K562 (cell line): Measurements from ENCODE around the gene ANKRD24. TPM values are rescaled to one million over a fixed set of nuclear protein-coding genes. Genes with fewer than 3 reads are reported as not detected.
A peak's percentile ranks its signal among the peaks of the same experiment; 100 is the strongest.

Experiments used
- C11orf30 ChIP-seq: fragments of 450-650 bp; IDR thresholded peaks from 2 replicates; pipeline ENCODE4 v1.6.1; 2016; ENCODE audit warnings: low read depth, mild to moderate bottlenecking
- CBX3 ChIP-seq, 2 experiments: IDR thresholded peaks; 1 replicate in 1 of 2; 2 replicates in 1 of 2; pipeline ENCODE4 v1.6.1; 2012; ENCODE audit warnings: inconsistent platforms in 2 of 2, low read length in 2 of 2, borderline replicate concordance in 1 of 2, control low read depth in 1 of 2
- FOSL1 ChIP-seq: fragments of 200-800 bp; sonication (Bioruptor generic); conservative IDR thresholded peaks from 2 replicates; pipeline ENCODE4 v1.6.1; 2016; ENCODE audit warnings: missing genetic modification characterization, missing compliant biosample characterization
- JUND ChIP-seq, 2 experiments: IDR thresholded peaks; 2 replicates in 1 of 2; 3 replicates in 1 of 2; pipeline ENCODE4 v1.6.1; 2011; ENCODE audit warnings: borderline replicate concordance in 2 of 2, low read depth in 2 of 2, low read length in 2 of 2, improper control_type of control experiment in 1 of 2, missing biosample characterization in 1 of 2, missing genetic modification characterization in 1 of 2, missing genetic modification reagents in 1 of 2
- MTF1 ChIP-seq: fragments of 250-450 bp; sonication (Bioruptor Pico); IDR thresholded peaks from 2 replicates; pipeline ENCODE4 v1.9.0; 2021; ENCODE audit warnings: moderate library complexity, mild to moderate bottlenecking, inconsistent platforms, borderline replicate concordance
- NR2F6 ChIP-seq: fragments of 450-650 bp; formaldehyde crosslinking; IDR thresholded peaks from 2 replicates; pipeline ENCODE4 v1.4.0; 2020; ENCODE audit warnings: mild to moderate bottlenecking
- POLR2H ChIP-seq: IDR thresholded peaks from 2 replicates; pipeline ENCODE4 v1.6.1; 2016; ENCODE audit warnings: missing genetic modification characterization, low read depth, mild to moderate bottlenecking, control low read depth, missing compliant biosample characterization, moderate library complexity
- PTTG1 ChIP-seq: fragments of 450-650 bp; IDR thresholded peaks from 2 replicates; pipeline ENCODE4 v1.6.1; 2016; ENCODE audit warnings: low read depth, mild to moderate bottlenecking, missing genetic modification characterization, missing compliant biosample characterization
- RCOR1 ChIP-seq, 2 experiments: IDR thresholded peaks; 2 replicates each; pipeline ENCODE4 v1.6.1; 2012; ENCODE audit warnings: low read depth in 2 of 2, low read length in 2 of 2, borderline replicate concordance in 1 of 2, improper control_type of control experiment in 1 of 2
- STAG1 ChIP-seq: sonication (generic); formaldehyde crosslinking; IDR thresholded peaks from 2 replicates; pipeline ENCODE4 v1.5.0; 2020; ENCODE audit warnings: missing genetic modification reagents, borderline replicate concordance
- XRCC5 ChIP-seq: fragments of 200-400 bp; formaldehyde crosslinking; IDR thresholded peaks from 2 replicates; pipeline ENCODE4 v1.6.1; 2017; ENCODE audit warnings: low read depth, mild to moderate bottlenecking, low read length
- ZNF589 ChIP-seq: fragments of 200-800 bp; sonication (Bioruptor generic); IDR thresholded peaks from 2 replicates; pipeline ENCODE4 v1.6.1; 2016; ENCODE audit warnings: low read depth, missing genetic modification characterization, missing compliant biosample characterization
- polyA plus RNA-seq, 8 experiments: library from polyadenylated mRNA; depleted of rRNA in 4 of 8; stranded (reverse) in 5 of 8; unstranded in 3 of 8; fragments of >200 nt; fragmentation: Nextera tagmentation in 2 of 8; fragmentation: Illumina TruSeq in 1 of 8; extraction: Ambion mirVana in 2 of 8; extraction: Trizol in 1 of 8; gene quantifications; 2 replicates each; pipeline versions ENCODE4 v1.2.1 to v1.2.3, GENCODE V29; 2011 to 2014; ENCODE audit warnings: inconsistent platforms in 1 of 8, missing spikeins in 1 of 8
- total RNA-seq, 7 experiments: library from RNA; depleted of rRNA in 6 of 7; stranded (reverse); fragments of >200 nt in 6 of 7; fragmentation: Illumina TruSeq in 2 of 7; extraction: Trizol in 2 of 7; gene quantifications; 2 replicates each; pipeline versions ENCODE4 v1.2.1 to v1.2.3, GENCODE V29; 2011 to 2021; ENCODE audit warnings: low replicate concordance in 1 of 7
- TF ChIP-seq, protein P1 (sequence below): fragments of 450-650 bp; IDR thresholded peaks from 2 replicates; pipeline ENCODE4 v1.6.1; 2017; ENCODE audit warnings: antibody characterized with exemption, mild to moderate bottlenecking
- TF ChIP-seq, protein P2 (sequence below): sonication (generic); formaldehyde crosslinking; IDR thresholded peaks from 2 replicates; pipeline ENCODE4 v1.8.0; 2022; ENCODE audit warnings: mild to moderate bottlenecking, missing genetic modification reagents
- TF ChIP-seq, protein P3 (sequence below): sonication (generic); formaldehyde crosslinking; IDR thresholded peaks from 2 replicates; pipeline ENCODE4 v1.8.0; 2022; ENCODE audit warnings: mild to moderate bottlenecking, low read depth, missing genetic modification reagents
- TF ChIP-seq, protein P4 (sequence below): fragments of 250-450 bp; sonication (Bioruptor Pico); IDR thresholded peaks from 2 replicates; pipeline ENCODE4 v1.6.1; 2021; ENCODE audit warnings: mild to moderate bottlenecking
- TF ChIP-seq, protein P5 (sequence below): fragments of 250-450 bp; sonication (Bioruptor Pico); IDR thresholded peaks from 2 replicates; pipeline ENCODE4 v1.5.1; 2021; ENCODE audit warnings: mild to moderate bottlenecking

ANKRD24 gene
- total and polyA plus RNA-seq, 9 of the 15 experiments (the other 6 are each of a cell fraction or from before 2014, with no cell fraction given): 0.07 to 0.12 (median 0.09) TPM; not detected in 5

DNA sequence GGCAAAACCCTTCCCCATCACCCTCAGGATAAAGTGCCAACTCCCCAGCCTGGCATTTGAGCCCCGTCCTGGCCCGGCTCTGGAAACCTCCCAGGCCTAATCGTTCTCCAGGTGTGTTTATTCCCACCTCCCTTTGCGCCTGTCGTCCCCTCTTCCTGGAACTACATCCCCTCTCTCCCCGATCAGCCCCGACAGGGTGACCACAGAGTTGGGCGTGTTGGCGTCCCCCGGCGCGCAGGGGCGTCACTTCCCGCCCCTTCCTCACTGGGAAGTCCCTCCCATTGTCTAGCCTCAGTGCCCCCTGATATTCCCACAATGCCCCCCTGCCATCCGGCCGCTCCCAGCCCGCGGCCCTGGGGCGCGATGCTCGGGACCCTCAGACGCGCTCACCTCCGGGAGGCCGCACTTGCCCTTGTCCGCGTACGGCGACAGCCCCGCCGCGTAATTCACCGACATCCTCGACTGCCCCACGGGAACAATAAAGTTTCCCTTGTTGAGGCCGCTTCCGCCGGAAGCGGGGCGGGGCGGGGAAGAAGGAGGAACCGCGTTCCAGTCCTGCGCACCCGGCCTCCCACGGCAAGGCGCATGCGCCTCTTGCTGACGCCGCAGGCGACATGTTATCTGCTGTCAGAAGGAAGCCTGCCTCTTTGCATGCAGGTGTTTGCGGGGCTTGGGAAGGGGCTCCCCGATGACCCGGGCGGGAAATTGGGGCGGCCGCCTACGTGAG is at the start of gene ANKRD24, which contains the start of gene SIRT6 (continued):
- TF ChIP-seq, protein P1, sequence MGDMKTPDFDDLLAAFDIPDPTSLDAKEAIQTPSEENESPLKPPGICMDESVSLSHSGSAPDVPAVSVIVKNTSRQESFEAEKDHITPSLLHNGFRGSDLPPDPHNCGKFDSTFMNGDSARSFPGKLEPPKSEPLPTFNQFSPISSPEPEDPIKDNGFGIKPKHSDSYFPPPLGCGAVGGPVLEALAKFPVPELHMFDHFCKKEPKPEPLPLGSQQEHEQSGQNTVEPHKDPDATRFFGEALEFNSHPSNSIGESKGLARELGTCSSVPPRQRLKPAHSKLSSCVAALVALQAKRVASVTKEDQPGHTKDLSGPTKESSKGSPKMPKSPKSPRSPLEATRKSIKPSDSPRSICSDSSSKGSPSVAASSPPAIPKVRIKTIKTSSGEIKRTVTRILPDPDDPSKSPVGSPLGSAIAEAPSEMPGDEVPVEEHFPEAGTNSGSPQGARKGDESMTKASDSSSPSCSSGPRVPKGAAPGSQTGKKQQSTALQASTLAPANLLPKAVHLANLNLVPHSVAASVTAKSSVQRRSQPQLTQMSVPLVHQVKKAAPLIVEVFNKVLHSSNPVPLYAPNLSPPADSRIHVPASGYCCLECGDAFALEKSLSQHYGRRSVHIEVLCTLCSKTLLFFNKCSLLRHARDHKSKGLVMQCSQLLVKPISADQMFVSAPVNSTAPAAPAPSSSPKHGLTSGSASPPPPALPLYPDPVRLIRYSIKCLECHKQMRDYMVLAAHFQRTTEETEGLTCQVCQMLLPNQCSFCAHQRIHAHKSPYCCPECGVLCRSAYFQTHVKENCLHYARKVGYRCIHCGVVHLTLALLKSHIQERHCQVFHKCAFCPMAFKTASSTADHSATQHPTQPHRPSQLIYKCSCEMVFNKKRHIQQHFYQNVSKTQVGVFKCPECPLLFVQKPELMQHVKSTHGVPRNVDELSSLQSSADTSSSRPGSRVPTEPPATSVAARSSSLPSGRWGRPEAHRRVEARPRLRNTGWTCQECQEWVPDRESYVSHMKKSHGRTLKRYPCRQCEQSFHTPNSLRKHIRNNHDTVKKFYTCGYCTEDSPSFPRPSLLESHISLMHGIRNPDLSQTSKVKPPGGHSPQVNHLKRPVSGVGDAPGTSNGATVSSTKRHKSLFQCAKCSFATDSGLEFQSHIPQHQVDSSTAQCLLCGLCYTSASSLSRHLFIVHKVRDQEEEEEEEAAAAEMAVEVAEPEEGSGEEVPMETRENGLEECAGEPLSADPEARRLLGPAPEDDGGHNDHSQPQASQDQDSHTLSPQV: no peak
- TF ChIP-seq, protein P2, sequence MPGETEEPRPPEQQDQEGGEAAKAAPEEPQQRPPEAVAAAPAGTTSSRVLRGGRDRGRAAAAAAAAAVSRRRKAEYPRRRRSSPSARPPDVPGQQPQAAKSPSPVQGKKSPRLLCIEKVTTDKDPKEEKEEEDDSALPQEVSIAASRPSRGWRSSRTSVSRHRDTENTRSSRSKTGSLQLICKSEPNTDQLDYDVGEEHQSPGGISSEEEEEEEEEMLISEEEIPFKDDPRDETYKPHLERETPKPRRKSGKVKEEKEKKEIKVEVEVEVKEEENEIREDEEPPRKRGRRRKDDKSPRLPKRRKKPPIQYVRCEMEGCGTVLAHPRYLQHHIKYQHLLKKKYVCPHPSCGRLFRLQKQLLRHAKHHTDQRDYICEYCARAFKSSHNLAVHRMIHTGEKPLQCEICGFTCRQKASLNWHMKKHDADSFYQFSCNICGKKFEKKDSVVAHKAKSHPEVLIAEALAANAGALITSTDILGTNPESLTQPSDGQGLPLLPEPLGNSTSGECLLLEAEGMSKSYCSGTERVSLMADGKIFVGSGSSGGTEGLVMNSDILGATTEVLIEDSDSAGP (CRISPR knock-in tag): no peak
- TF ChIP-seq, protein P3, sequence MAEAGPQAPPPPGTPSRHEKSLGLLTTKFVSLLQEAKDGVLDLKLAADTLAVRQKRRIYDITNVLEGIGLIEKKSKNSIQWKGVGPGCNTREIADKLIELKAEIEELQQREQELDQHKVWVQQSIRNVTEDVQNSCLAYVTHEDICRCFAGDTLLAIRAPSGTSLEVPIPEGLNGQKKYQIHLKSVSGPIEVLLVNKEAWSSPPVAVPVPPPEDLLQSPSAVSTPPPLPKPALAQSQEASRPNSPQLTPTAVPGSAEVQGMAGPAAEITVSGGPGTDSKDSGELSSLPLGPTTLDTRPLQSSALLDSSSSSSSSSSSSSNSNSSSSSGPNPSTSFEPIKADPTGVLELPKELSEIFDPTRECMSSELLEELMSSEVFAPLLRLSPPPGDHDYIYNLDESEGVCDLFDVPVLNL (CRISPR knock-in tag): no peak
- 0 out of 4 replicates have a peak, but pooled peaks of 1 of the 2 experiments have one; percentile 45 for TF ChIP-seq RCOR1 (IDR thresholded peaks at IDR 0.05; ENCODE audit: borderline replicate concordance in 1 of 2, low read depth in 2 of 2, low read length in 2 of 2)
- TF ChIP-seq NR2F6: no peak
- TF ChIP-seq, protein P4, sequence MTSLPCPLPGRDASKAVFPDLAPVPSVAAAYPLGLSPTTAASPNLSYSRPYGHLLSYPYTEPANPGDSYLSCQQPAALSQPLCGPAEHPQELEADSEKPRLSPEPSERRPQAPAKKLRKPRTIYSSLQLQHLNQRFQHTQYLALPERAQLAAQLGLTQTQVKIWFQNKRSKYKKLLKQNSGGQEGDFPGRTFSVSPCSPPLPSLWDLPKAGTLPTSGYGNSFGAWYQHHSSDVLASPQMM (CRISPR knock-in tag): no peak
- no peak for TF ChIP-seq MTF1 (CRISPR knock-in tag)
- TF ChIP-seq FOSL1 (tag): 0 out of 2 replicates have a peak, but pooled peaks have one; percentile 14
- no peak for TF ChIP-seq CBX3 (IDR thresholded peaks at IDR 0.05; ENCODE audit: borderline replicate concordance in 1 of 2, low read length in 2 of 2)
- TF ChIP-seq C11orf30: peak; percentile 89
- TF ChIP-seq, protein P5, sequence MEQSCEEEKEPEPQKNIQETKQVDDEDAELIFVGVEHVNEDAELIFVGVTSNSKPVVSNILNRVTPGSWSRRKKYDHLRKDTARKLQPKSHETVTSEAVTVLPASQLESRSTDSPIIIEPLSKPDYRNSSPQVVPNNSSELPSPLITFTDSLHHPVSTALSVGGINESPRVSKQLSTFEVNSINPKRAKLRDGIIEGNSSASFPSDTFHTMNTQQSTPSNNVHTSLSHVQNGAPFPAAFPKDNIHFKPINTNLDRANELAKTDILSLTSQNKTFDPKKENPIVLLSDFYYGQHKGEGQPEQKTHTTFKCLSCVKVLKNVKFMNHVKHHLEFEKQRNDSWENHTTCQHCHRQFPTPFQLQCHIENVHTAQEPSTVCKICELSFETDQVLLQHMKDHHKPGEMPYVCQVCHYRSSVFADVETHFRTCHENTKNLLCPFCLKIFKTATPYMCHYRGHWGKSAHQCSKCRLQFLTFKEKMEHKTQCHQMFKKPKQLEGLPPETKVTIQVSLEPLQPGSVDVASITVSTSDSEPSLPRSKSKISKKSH (CRISPR knock-in tag): no peak
- TF ChIP-seq XRCC5: no peak; the same call in 1 of the 2 replicates
- TF ChIP-seq JUND (IDR thresholded peaks at IDR 0.05; ENCODE audit: borderline replicate concordance, low read depth, low read length): peak; percentile 62
- TF ChIP-seq JUND (tag; IDR thresholded peaks at IDR 0.05; ENCODE audit: borderline replicate concordance, low read depth, low read length): no peak; the same call in 2 of the 3 replicates
- no peak for TF ChIP-seq POLR2H (tag)
- no peak for TF ChIP-seq ZNF589
- TF ChIP-seq STAG1 (CRISPR knock-in tag): no peak
- TF ChIP-seq PTTG1 (tag): no peak
